Measurements from ENCODE around the gene NXPH2. TPM values are rescaled to one million over a fixed set of nuclear protein-coding genes. Genes with fewer than 3 reads are reported as not detected.

NXPH2 gene
- total and polyA plus RNA-seq, 2 donors (not counting 3 experiments of a cell fraction or from before 2014, with no cell fraction given): not detected

DNA sequence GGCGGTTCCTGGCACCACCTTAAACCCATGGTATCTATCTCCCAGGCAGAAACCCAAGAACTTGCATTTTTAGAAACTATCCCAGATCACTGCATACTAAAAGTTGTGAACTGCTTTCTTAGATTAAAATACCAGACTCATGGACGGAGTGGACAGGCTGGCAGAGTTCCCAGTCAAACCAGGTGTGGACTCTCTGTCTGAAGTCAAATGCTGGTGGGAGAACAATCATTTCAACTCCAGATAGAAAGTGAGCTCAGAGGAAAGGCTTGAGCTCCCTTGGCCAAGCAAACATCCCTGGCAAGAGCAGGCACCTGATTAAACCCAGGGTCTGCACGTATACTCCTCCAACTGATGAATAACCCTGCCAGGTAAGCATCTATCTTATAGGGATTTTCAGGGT lies 19.5 kb downstream of the NXPH2 start:
- no TSS peak for BruUV-seq (replicated peaks)

DNA sequence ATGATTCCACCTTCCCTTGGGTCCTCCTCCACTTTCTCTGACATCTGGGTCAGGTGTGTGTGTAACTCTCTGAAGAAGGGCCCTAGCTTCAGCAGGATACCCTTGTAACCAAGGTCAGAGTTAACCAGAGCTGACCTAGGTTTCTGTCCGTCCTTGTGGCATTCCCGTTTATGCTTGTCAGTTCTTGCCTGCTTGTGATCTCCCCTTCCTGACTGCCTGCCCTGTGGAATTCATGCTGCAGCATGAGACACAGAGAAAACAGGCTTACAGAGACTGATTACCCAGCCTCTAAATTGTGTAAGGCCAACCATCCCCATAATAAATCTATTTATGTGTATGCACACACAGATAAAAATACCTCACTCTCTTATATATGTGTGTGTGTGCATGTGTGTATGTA lies 22.8 kb downstream of the NXPH2 start:
- no TSS peak for BruUV-seq (replicated peaks)
- H3K4me2 ChIP-seq (ENCODE audit: insufficient read depth, low read length): no peak overlapping the region
- H3K27ac ChIP-seq (ENCODE audit: insufficient read depth, low read depth, low read length): no peak overlapping the region
- FAIRE-seq: no peak
- no peaks in the 10 kb centered on the region for H3K79me2 ChIP-seq (ENCODE audit: control insufficient read depth, insufficient read depth, low read length)
- no peaks in the 10 kb centered on the region for H3K9me3 ChIP-seq (replicated peaks; ENCODE audit: control insufficient read depth, insufficient read depth, low read length)
- H3K4me3 ChIP-seq (replicated peaks in 1 of 3; ENCODE audit: insufficient read depth in 1 of 3, low read depth in 1 of 3, low read length in 3 of 3): no peak overlapping the region
- H3K27me3 ChIP-seq (ENCODE audit: control insufficient read depth in 2 of 2, insufficient read depth in 2 of 2, low read length in 2 of 2): no peaks in the 10 kb centered on the region
- dilution Hi-C loops (cut with MboI; ENCODE audit: extremely low pct_ligation_motif_present, low sequenced_read_pairs): no loop called here
- ChIA-PET CTCF (no interaction called here), POLR2A (interaction anchor here (0.6 kb wide), 1 partner anchor 880 kb away, joined by 3 read pairs; no protein-coding TSS in a partner anchor)
- H3K36me3 ChIP-seq (ENCODE audit: control insufficient read depth in 2 of 2, extremely low read depth in 1 of 2, insufficient read depth in 2 of 2, low read length in 2 of 2): no peaks in the 10 kb centered on the region
- no peak for DNase-seq (ENCODE audit: low read depth, low spot score)
- H4K20me1 ChIP-seq (replicated peaks; ENCODE audit: control insufficient read depth, extremely low read depth, insufficient read depth, low read length): no peaks in the 10 kb centered on the region
- no peak overlapping the region for H2AFZ ChIP-seq (ENCODE audit: low read depth, low read length)
- TF ChIP-seq EZH2 (IDR thresholded peaks at IDR 0.05; ENCODE audit: borderline replicate concordance, low read depth, low read length, severe bottlenecking) (no peak), FOS (IDR thresholded peaks at IDR 0.05; ENCODE audit: borderline replicate concordance, insufficient read depth, low read length) (no peak), MYC (IDR thresholded peaks at IDR 0.05; ENCODE audit: low read depth, low read length) (no peak), JUN (IDR thresholded peaks at IDR 0.05; ENCODE audit: borderline replicate concordance, insufficient read depth, insufficient read length, low read depth) (no peak), POLR2A (IDR thresholded peaks at IDR 0.05; ENCODE audit: low read depth, low read length) (no peak), GATA2 (IDR thresholded peaks at IDR 0.05; ENCODE audit: insufficient read depth, insufficient read length, low read depth, low read length) (no peak), POLR2AphosphoS5 (IDR thresholded peaks at IDR 0.05; ENCODE audit: insufficient read depth, low read depth, low read length) (no peak)
- TF ChIP-seq, protein P1, sequence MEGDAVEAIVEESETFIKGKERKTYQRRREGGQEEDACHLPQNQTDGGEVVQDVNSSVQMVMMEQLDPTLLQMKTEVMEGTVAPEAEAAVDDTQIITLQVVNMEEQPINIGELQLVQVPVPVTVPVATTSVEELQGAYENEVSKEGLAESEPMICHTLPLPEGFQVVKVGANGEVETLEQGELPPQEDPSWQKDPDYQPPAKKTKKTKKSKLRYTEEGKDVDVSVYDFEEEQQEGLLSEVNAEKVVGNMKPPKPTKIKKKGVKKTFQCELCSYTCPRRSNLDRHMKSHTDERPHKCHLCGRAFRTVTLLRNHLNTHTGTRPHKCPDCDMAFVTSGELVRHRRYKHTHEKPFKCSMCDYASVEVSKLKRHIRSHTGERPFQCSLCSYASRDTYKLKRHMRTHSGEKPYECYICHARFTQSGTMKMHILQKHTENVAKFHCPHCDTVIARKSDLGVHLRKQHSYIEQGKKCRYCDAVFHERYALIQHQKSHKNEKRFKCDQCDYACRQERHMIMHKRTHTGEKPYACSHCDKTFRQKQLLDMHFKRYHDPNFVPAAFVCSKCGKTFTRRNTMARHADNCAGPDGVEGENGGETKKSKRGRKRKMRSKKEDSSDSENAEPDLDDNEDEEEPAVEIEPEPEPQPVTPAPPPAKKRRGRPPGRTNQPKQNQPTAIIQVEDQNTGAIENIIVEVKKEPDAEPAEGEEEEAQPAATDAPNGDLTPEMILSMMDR (IDR thresholded peaks at IDR 0.05; ENCODE audit: extremely low read depth in 1 of 2, insufficient read depth in 1 of 2, low read depth in 1 of 2, low read length in 2 of 2): no peak
- TF ChIP-seq, protein P2, sequence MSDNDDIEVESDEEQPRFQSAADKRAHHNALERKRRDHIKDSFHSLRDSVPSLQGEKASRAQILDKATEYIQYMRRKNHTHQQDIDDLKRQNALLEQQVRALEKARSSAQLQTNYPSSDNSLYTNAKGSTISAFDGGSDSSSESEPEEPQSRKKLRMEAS (IDR thresholded peaks at IDR 0.05; ENCODE audit: insufficient read depth, insufficient read length): no peak
- H3K9me1 ChIP-seq (replicated peaks; ENCODE audit: control insufficient read depth, extremely low read depth, insufficient read depth, low read length): no peaks in the 10 kb centered on the region
- no peak overlapping the region for H3K9ac ChIP-seq (replicated peaks; ENCODE audit: extremely low read depth, insufficient read depth, low read length)
- intact Hi-C loops (cut with micrococcal nuclease): no loop called here
- H3K4me1 ChIP-seq (ENCODE audit: control insufficient read depth, extremely low read depth, insufficient read depth, low read length): no peaks in the 10 kb centered on the region

More for the DNA sequence above, 19.5 kb downstream of the NXPH2 start:
- H3K27ac ChIP-seq (ENCODE audit: insufficient read depth, low read depth, low read length): no peak overlapping the region
- no peak overlapping the region for H3K4me2 ChIP-seq (ENCODE audit: insufficient read depth, low read length)
- DNase-seq (ENCODE audit: low read depth, low spot score): no peak
- dilution Hi-C loops (cut with MboI; ENCODE audit: extremely low pct_ligation_motif_present, low sequenced_read_pairs): no loop called here
- peaks cover 0 to 1% of the 10 kb centered on the region in 2 experiments for H3K27me3 ChIP-seq (ENCODE audit: control insufficient read depth in 2 of 2, insufficient read depth in 2 of 2, low read length in 2 of 2)
- FAIRE-seq: no peak
- no peak overlapping the region for H2AFZ ChIP-seq (ENCODE audit: low read depth, low read length)
- ChIA-PET CTCF (no interaction called here), POLR2A (no interaction called here)
- TF ChIP-seq POLR2AphosphoS5 (IDR thresholded peaks at IDR 0.05; ENCODE audit: insufficient read depth, low read depth, low read length): no peak
- no peak for TF ChIP-seq MYC (IDR thresholded peaks at IDR 0.05; ENCODE audit: low read depth, low read length)
- no peak for TF ChIP-seq FOS (IDR thresholded peaks at IDR 0.05; ENCODE audit: borderline replicate concordance, insufficient read depth, low read length)
- TF ChIP-seq, protein P1 (IDR thresholded peaks at IDR 0.05; ENCODE audit: extremely low read depth in 1 of 2, insufficient read depth in 1 of 2, low read depth in 1 of 2, low read length in 2 of 2): no peak
- TF ChIP-seq GATA2 (IDR thresholded peaks at IDR 0.05; ENCODE audit: insufficient read depth, insufficient read length, low read depth, low read length): no peak
- no peak for TF ChIP-seq POLR2A (IDR thresholded peaks at IDR 0.05; ENCODE audit: low read depth, low read length)
- no peaks in the 10 kb centered on the region for H3K9me1 ChIP-seq (replicated peaks; ENCODE audit: control insufficient read depth, extremely low read depth, insufficient read depth, low read length)
- no peaks in the 10 kb centered on the region for H3K9me3 ChIP-seq (replicated peaks; ENCODE audit: control insufficient read depth, insufficient read depth, low read length)
- no peaks in the 10 kb centered on the region for H4K20me1 ChIP-seq (replicated peaks; ENCODE audit: control insufficient read depth, extremely low read depth, insufficient read depth, low read length)
- H3K4me1 ChIP-seq (ENCODE audit: control insufficient read depth, extremely low read depth, insufficient read depth, low read length): no peaks in the 10 kb centered on the region
- no peaks in the 10 kb centered on the region for H3K36me3 ChIP-seq (ENCODE audit: control insufficient read depth in 2 of 2, extremely low read depth in 1 of 2, insufficient read depth in 2 of 2, low read length in 2 of 2)
- intact Hi-C loops (cut with micrococcal nuclease): no loop called here
- H3K79me2 ChIP-seq (ENCODE audit: control insufficient read depth, insufficient read depth, low read length): no peaks in the 10 kb centered on the region
- H3K9ac ChIP-seq (replicated peaks; ENCODE audit: extremely low read depth, insufficient read depth, low read length): no peak overlapping the region
- H3K4me3 ChIP-seq (replicated peaks in 1 of 3; ENCODE audit: insufficient read depth in 1 of 3, low read depth in 1 of 3, low read length in 3 of 3): no peak overlapping the region

Data from endothelial cell of umbilical vein (primary cell).